HCT116 (cell line): ENCODE measurements around the gene IZUMO1R.

Experiments used
- CEBPB ChIP-seq: IDR thresholded peaks from 2 replicates; pipeline ENCODE4 v1.6.1; 2012; ENCODE audit warnings: low read depth
- EZH2 ChIP-seq: fragments of 200-600 bp; sonication (generic); IDR thresholded peaks from 2 replicates; pipeline ENCODE4 v1.6.1; 2017; ENCODE audit warnings: antibody characterized with exemption, mixed run types
- EZH2phosphoT487 ChIP-seq: fragments of 200-600 bp; IDR thresholded peaks from 2 replicates; pipeline ENCODE4 v1.6.1; 2018; ENCODE audit warnings: antibody characterized with exemption, borderline replicate concordance
- FOSL1 ChIP-seq: IDR thresholded peaks from 2 replicates; pipeline ENCODE4 v1.6.1; 2012; ENCODE audit warnings: low read depth
- JUND ChIP-seq: IDR thresholded peaks from 2 replicates; pipeline ENCODE4 v1.6.1; 2012
- MAX ChIP-seq: IDR thresholded peaks from 2 replicates; pipeline ENCODE4 v1.6.1; 2012
- POLR2A ChIP-seq: IDR thresholded peaks from 2 replicates; pipeline ENCODE4 v1.7.0; 2011; ENCODE audit warnings: borderline replicate concordance; ENCODE audit not compliant: insufficient read depth, insufficient read length; ENCODE audit errors: extremely low read depth
- SIN3A ChIP-seq: IDR thresholded peaks from 2 replicates; pipeline ENCODE4 v1.6.1; 2012; ENCODE audit warnings: low read depth
- SP1 ChIP-seq: IDR thresholded peaks from 2 replicates; pipeline ENCODE4 v1.6.1; 2012; ENCODE audit warnings: low read depth
- SRF ChIP-seq: IDR thresholded peaks from 2 replicates; pipeline ENCODE4 v1.6.1; 2012; ENCODE audit warnings: low read depth
- TCF7L2 ChIP-seq: IDR thresholded peaks from 2 replicates; pipeline ENCODE4 v1.7.0; 2011; ENCODE audit warnings: borderline replicate concordance, inconsistent platforms; ENCODE audit not compliant: insufficient read depth, insufficient read length; ENCODE audit errors: extremely low read depth
- YY1 ChIP-seq: IDR thresholded peaks from 2 replicates; pipeline ENCODE4 v1.6.1; 2011; ENCODE audit warnings: low read length, low read depth, moderate library complexity, mild to moderate bottlenecking; ENCODE audit not compliant: insufficient replicate concordance; ENCODE audit errors: extremely low read depth
- TF ChIP-seq, protein P1 (sequence below), 3 experiments: fragments of 200-600 bp in 1 of 3; sonication (generic) in 1 of 3; IDR thresholded peaks in 2 of 3; conservative IDR thresholded peaks in 1 of 3; 2 replicates each; pipeline ENCODE4 v1.5.1; 2012 to 2017; ENCODE audit warnings: low read depth in 2 of 3, low read length in 2 of 3, antibody characterized with exemption in 1 of 3, borderline replicate concordance in 1 of 3, control low read depth in 1 of 3, mild to moderate bottlenecking in 1 of 3, mixed read lengths in 1 of 3, mixed run types in 1 of 3, moderate library complexity in 1 of 3; ENCODE audit not compliant: insufficient read depth in 1 of 3
- TF ChIP-seq, protein P2 (sequence below): IDR thresholded peaks from 2 replicates; pipeline ENCODE4 v1.6.1; 2012; ENCODE audit warnings: low read depth

DNA sequence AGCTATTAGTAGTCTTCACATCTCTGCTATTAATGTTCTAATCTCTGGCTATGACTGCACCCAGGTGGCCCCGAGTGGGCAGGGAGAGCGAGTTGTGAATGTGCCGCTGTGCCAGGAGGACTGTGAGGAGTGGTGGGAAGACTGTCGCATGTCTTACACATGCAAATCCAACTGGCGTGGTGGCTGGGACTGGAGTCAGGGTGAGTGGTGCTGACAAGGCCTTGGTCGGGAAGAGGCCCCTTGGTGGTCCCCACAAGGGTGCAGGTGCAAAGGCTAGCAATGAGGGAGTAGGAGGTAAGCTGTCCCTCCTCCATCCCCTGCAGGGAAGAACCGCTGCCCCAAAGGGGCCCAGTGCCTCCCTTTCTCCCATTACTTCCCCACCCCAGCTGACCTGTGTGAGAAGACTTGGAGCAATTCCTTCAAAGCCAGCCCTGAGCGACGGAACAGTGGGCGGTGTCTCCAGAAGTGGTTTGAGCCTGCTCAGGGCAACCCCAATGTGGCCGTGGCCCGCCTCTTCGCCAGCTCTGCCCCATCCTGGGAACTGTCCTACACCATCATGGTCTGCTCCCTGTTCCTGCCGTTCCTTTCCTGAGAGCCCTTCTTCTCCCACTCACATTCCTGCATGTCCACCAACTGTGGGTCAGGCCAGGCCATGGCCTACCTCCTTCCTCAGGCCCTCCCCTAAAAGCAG, 2.9 kb downstream of the IZUMO1R start:
- TF ChIP-seq SIN3A: no peak
- TF ChIP-seq, protein P1, sequence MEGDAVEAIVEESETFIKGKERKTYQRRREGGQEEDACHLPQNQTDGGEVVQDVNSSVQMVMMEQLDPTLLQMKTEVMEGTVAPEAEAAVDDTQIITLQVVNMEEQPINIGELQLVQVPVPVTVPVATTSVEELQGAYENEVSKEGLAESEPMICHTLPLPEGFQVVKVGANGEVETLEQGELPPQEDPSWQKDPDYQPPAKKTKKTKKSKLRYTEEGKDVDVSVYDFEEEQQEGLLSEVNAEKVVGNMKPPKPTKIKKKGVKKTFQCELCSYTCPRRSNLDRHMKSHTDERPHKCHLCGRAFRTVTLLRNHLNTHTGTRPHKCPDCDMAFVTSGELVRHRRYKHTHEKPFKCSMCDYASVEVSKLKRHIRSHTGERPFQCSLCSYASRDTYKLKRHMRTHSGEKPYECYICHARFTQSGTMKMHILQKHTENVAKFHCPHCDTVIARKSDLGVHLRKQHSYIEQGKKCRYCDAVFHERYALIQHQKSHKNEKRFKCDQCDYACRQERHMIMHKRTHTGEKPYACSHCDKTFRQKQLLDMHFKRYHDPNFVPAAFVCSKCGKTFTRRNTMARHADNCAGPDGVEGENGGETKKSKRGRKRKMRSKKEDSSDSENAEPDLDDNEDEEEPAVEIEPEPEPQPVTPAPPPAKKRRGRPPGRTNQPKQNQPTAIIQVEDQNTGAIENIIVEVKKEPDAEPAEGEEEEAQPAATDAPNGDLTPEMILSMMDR (IDR thresholded peaks at IDR 0.05 in 2 of 3, conservative IDR thresholded peaks at IDR 0.05 in 1 of 3; ENCODE audit: borderline replicate concordance in 1 of 3, insufficient read depth in 1 of 3, low read depth in 2 of 3, low read length in 2 of 3): no peak
- TF ChIP-seq EZH2: no peak
- TF ChIP-seq POLR2A: no peak
- no peak for TF ChIP-seq FOSL1
- no peak for TF ChIP-seq EZH2phosphoT487
- TF ChIP-seq SP1: no peak
- no peak for TF ChIP-seq TCF7L2
- no peak for TF ChIP-seq YY1
- no peak for TF ChIP-seq CEBPB
- TF ChIP-seq MAX: no peak
- TF ChIP-seq, protein P2, sequence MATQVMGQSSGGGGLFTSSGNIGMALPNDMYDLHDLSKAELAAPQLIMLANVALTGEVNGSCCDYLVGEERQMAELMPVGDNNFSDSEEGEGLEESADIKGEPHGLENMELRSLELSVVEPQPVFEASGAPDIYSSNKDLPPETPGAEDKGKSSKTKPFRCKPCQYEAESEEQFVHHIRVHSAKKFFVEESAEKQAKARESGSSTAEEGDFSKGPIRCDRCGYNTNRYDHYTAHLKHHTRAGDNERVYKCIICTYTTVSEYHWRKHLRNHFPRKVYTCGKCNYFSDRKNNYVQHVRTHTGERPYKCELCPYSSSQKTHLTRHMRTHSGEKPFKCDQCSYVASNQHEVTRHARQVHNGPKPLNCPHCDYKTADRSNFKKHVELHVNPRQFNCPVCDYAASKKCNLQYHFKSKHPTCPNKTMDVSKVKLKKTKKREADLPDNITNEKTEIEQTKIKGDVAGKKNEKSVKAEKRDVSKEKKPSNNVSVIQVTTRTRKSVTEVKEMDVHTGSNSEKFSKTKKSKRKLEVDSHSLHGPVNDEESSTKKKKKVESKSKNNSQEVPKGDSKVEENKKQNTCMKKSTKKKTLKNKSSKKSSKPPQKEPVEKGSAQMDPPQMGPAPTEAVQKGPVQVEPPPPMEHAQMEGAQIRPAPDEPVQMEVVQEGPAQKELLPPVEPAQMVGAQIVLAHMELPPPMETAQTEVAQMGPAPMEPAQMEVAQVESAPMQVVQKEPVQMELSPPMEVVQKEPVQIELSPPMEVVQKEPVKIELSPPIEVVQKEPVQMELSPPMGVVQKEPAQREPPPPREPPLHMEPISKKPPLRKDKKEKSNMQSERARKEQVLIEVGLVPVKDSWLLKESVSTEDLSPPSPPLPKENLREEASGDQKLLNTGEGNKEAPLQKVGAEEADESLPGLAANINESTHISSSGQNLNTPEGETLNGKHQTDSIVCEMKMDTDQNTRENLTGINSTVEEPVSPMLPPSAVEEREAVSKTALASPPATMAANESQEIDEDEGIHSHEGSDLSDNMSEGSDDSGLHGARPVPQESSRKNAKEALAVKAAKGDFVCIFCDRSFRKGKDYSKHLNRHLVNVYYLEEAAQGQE: no peak
- no peak for TF ChIP-seq JUND
- no peak for TF ChIP-seq SRF
